Right renal pelvis (tissue), 4 donors: ENCODE results near the gene USP32. TPM values are rescaled to one million over a fixed set of nuclear protein-coding genes. Genes with fewer than 3 reads are reported as not detected.
"Not testable (repeated sequence)": the region's sequence is repeated elsewhere in the genome, so short reads cannot be mapped to it uniquely, and the experiment has no call there.

Source experiments
- DNase-seq, 4 donors: peaks; one replicate each; pipeline ENCODE4 v3.0.0-alpha.2; 2013; ENCODE audit warnings: low read depth in 4 of 4, low spot score in 3 of 4, missing footprints in 1 of 4
- polyA plus RNA-seq, 4 donors: library from polyadenylated mRNA; unstranded; fragments of 120-200 nt; gene quantifications; one replicate each; pipeline ENCODE4 v1.2.1, GENCODE V29; 2013; ENCODE audit not compliant: insufficient read length in 4 of 4

The USP32 gene
- polyA plus RNA-seq, 4 donors: 38.9 to 43.7 (median 41.5) TPM

DNA sequence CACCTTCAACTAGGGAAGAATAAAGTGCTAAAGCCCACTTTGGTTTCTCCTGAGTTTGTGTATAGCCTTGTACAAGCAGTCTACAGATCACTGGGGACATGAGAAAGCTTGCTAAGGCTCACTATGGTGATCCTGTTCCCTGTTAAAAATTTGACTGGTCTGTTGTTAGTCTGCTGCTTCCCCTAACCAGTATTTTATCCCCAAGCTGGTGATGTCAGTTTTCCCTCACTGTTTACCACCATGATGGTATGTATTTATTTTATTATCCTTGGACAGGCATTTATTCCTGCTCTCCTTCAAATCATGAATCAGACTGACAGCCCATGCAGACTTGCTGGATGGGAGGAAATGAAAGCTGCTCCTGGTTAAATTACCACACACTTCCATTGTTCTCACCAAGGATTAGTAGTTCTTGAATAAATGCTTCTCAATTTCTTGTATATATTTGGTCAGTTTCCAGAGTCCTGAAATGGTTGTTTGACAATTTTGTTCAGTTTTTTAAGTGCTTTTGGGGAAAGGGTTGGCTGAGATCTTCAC lies 142.6 kb downstream of the USP32 start:
- DNase-seq: no peak

- DNase-seq: no peak
These were observed 143.2 kb downstream of the USP32 start for GRCh38 chr17:60248618-60249289.

DNA sequence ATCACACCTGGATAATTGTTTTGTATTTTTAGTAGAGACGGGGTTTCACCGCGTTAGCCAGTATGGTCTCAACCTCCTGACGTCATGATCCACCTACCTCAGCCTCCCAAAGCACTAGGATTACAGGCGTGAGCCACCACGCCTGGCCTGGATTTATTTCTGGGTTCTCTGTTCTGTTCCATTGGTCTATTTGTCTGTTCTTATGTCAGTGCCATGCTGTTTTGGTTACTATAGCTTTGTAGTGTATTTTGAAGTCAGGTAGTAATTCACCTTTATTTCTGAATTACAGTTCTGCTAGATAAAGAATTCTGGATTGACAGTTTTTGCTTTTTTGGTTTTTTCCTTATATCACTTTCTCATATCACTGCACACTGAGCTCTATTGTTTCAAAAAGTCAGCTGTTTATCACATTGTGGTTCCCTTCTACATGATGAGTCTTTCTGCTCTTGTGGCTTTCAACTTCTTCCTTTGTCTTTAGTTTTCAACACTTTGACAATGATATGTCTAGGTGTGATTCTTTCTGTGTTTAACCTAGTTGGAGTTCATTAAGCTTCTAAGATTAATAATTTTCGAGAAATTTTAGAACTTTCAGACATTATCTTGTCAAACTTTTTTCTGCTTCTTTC lies 144.0 kb downstream of the USP32 start:
- DNase-seq: no peak

DNA sequence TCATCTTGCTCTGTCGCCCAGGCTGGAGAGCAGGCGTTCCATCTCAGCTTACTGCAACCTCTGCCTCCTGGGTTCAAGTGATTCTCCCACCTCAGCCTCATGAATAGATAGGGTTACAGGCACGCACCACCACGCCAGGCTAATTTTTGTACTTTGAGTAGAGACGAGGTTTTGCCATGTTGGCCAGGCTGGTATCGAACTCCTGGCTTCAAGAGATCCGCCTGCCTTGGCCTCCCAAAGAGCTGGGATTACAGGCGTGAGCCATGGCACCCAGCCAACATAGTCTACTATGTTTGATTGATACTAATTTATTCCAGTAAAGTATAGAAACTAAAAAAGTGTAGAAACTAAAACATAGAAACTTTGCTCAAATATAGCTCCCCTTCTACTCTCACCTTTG lies 147.3 kb downstream of the USP32 start:
- DNase-seq: no peak

GRCh38 chr17:60240290-60240689 lies 151.6 kb downstream of the USP32 start:
- no peak for DNase-seq

DNA sequence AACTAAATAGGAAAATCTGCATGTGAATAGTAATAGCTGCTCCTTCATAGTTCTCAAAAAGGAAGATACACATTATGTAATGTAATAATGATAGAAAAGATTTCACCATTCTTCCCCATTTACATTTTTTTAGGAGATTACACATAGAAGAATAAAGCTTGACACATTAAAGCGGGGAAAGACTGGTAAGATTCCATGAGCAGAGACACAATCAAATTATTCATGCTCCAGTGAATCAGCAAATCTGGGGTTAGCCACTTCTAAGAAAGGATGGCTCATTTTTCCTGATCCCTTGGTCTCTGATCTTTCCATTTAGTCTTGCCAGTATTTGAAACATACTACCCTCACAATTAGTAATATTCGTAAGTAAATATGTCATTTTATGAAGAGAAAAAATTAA lies 160.2 kb downstream of the USP32 start:
- no peak for DNase-seq

GRCh38 chr17:60231234-60231633 lies 160.7 kb downstream of the USP32 start:
- DNase-seq: no peak

GRCh38 chr17:60230358-60230757 lies 161.6 kb downstream of the USP32 start:
- no peak for DNase-seq

GRCh38 chr17:60229188-60229802 lies 162.6 kb downstream of the USP32 start:
- no peak for DNase-seq

DNA sequence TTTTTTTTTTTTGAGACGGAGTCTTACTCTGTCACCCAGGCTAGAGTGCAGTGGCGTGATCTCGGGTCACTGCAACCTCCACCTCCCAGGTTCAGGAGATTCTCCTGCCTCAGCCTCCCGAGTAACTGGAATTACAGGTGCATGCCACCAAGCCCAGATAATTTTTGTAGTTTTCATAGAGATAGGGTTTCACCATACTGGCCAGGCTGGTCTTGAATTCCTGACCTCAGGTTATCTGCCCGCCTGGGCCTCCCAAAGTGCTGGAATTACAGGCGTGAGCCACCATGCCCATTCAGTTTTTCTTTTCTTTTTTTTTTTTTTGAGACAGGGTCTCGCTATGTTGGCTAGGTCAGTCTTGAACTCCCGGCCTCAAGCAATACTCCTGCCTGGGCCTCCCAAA lies 164.7 kb downstream of the USP32 start:
- DNase-seq: not testable (repeated sequence)

GRCh38 chr17:60224064-60224463 lies 167.9 kb downstream of the USP32 start:
- no peak for DNase-seq

DNA sequence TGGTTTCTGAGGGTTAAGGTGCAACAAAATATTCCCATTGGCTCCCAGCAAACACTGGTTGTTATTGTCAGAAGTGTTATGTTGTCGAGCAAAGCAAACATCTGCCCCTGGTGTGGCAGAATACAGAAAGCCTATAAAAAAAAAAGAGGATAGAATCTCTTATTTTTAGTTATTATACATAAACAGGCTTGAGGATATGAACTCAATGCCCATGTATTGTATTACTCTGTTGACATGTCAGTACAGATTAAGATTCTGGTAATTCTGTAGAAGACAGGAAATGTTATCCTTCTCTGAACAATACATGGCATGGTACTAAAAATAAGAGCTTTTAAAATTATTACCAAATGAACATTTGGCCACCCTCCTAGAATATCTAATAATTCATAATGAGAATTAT lies 168.5 kb downstream of the USP32 start:
- no peak for DNase-seq

DNA sequence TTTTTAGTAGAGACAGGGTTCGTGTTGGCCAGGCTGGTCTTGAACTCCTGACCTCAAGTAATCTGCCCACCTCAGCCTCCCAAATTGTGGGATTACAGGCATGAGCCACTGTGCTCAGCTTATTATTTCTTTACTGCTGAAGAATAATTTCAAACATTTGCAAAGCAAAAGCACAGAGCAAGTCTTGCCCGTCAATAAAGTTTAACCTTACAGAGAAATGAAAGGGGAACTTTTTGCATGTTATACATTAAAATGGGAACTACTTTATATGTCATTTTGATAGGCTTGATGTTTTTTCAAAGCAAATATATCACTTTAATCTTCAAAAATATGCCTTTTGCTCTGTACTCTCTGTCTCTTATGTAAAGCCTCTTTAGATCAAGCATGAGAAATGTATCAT lies 173.2 kb downstream of the USP32 start:
- not testable (repeated sequence) for DNase-seq

GRCh38 chr17:60215895-60216294 lies 176.0 kb downstream of the USP32 start:
- not testable (repeated sequence) for DNase-seq

DNA sequence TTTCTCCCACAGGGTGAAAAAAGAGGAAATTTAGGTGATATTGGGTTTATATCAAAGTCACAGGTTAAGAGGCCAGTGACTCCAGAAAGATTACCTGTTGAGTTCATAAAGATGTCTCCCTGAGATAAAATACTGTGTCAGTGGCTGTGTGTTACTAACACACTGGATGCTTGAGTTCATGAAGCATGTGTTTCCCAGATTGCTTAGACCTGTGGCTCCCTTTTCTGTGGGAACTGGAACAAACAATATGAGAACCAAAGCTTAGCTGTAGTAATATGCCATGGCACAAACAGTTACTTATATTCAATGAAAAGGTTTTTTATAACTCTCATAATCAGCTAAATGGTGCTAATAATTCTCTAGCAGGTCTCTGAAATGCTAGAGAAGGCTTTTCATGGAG lies 180.7 kb downstream of the USP32 start:
- not testable (repeated sequence) for DNase-seq

- DNase-seq: not testable (repeated sequence)
These were observed 183.6 kb downstream of the USP32 start for GRCh38 chr17:60208302-60208701.

DNA sequence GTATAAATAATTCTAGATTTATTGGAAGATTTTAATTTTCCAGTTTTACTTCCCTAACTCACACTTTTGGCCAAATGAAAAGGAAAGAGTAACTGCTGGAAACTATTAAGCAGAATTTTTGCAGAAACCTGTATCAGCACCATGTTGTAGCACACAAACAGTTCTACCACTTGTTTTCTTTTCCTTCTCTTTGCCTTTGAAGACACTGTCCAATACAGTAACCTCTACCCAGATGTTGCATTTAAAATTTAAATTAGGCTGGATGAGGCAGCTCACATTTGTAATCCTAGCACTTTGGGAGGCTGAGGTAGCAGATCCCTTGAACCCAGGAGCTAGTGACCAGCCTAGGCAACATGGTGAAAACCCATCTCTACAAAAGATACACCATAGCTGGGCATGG lies 186.2 kb downstream of the USP32 start:
- DNase-seq: not testable (repeated sequence)

DNA sequence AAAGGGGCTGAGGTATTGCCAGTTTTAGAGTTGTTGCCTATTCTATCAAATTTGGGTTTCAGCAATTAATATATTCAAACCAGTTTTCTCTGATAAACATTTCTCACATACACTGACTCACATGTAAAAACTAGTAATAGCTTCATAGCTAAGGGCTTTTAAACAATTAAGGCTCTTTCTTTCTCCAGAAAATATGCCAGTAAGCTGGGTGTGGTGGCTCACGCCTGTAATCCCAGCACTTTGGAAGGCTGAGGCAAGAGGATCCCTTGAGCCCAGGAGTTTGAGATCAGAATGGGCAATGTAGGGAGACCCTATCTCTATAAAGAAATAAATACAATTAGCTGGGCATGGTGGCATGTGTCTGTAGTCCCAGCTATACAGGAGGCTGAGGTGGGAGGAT lies 193.3 kb downstream of the USP32 start:
- not testable (repeated sequence) for DNase-seq

GRCh38 chr17:60194141-60194540 lies 197.8 kb downstream of the USP32 start:
- not testable (repeated sequence) for DNase-seq

- no peak for DNase-seq
These were observed 198.5 kb downstream of the USP32 start for GRCh38 chr17:60193482-60193881.

DNA sequence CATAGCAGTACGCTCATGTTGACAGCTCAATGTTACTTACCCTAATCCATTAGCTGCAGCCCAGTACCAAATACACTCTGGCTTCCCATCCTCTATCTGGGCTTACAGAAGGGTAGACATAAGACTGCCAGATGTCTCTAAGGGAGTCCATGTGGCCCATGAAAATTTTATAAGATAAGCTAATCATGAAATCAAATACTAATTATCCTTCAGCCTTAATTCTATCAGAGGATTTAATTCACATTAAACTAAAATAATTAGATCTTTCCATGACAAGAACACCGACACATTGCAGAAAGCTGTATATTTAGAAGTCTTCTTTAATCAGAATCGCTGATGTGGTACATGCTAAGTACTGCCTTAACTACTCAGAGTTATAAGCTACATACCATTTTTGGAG lies 198.9 kb downstream of the USP32 start:
- DNase-seq: not testable (repeated sequence)

DNA sequence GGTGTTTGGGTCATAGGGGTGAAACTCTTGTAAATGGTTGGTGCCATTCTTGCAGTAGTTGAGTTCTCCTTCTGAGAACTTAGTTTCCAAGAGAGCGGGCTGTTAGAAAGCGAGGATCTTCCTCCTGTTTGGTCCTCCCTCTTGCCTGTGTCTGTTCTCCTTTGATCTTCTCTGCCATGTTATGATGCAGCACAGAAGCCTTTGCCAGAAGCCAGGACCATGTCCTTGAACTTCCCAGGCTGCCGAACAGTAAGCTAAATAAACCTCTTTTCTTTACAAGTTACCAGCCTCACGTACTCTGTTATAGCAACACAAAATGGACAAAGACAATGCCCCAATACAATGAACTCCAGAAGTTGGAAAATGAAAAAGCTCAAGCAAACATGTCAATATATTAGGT lies 201.9 kb downstream of the USP32 start:
- DNase-seq: not testable (repeated sequence)
